CD4-positive, alpha-beta T cell (primary cell): ENCODE data around the gene CCL17. TPM values are rescaled to one million over a fixed set of nuclear protein-coding genes. Genes with fewer than 3 reads are reported as not detected.

ENCODE experiments used
- ATAC-seq: fragments of 200-7000 bp; cut with Tn5 transposase; one replicate; pipeline ENCODE4 v1.10.0; 2022; ENCODE audit warnings: mild to moderate bottlenecking; ENCODE audit not compliant: poor library complexity
- CTCF ChIA-PET: fragments of 350-600 bp; sonication (Branson Sonifier 250); formaldehyde crosslinking; loops from one replicate; lab custom pipeline; 2021; ENCODE audit warnings: antibody characterized with exemption, inconsistent platforms; lab: Charles Lee
- POLR2A ChIA-PET: fragments of 350-600 bp; sonication (Branson Sonifier 250); formaldehyde crosslinking; loops from one replicate; lab custom pipeline; 2021; ENCODE audit warnings: antibody characterized with exemption, inconsistent platforms; lab: Charles Lee
- DNase-seq, 14 experiments: peaks; one replicate each; pipeline ENCODE4 v3.0.0-alpha.2; 2013 to 2020; ENCODE audit warnings: mixed read lengths in 2 of 14
- H3K27ac ChIP-seq, 2 donors: one replicate each; pipeline versions ENCODE4 v1.5.1 to v1.7.0; 2013; ENCODE audit warnings: low read length in 2 of 2, low read depth in 1 of 2, mild to moderate bottlenecking in 1 of 2
- H3K27me3 ChIP-seq, 2 experiments: 1 replicate in 1 of 2; 2 replicates in 1 of 2; pipeline versions ENCODE4 v1.6.1 to v1.7.0; 2013; ENCODE audit warnings: low read length in 2 of 2, control low read depth in 1 of 2, mild to moderate bottlenecking in 1 of 2, moderate library complexity in 1 of 2; ENCODE audit not compliant: insufficient read depth in 2 of 2, control insufficient read depth in 1 of 2
- H3K36me3 ChIP-seq: one replicate; pipeline ENCODE4 v1.6.1; 2013; ENCODE audit warnings: low read length, control low read depth; ENCODE audit not compliant: insufficient read depth
- H3K4me1 ChIP-seq: one replicate; pipeline ENCODE4 v1.6.1; 2013; ENCODE audit warnings: low read length, control low read depth; ENCODE audit not compliant: insufficient read depth
- H3K4me3 ChIP-seq: one replicate; pipeline ENCODE4 v1.5.1; 2013; ENCODE audit warnings: mild to moderate bottlenecking, low read length, moderate library complexity
- H3K9me3 ChIP-seq, 2 experiments: 1 replicate in 1 of 2; 2 replicates in 1 of 2; pipeline versions ENCODE4 v1.6.1 to v1.7.0; 2013; ENCODE audit warnings: low read length in 2 of 2, mild to moderate bottlenecking in 2 of 2, control low read depth in 1 of 2, moderate library complexity in 1 of 2; ENCODE audit not compliant: control insufficient read depth in 1 of 2, insufficient read depth in 1 of 2
- H3K27ac Mint-ChIP-seq: one replicate; pipeline ENCODE4 v1.8.0; 2020; ENCODE audit warnings: mixed read lengths
- H3K27me3 Mint-ChIP-seq: one replicate; pipeline ENCODE4 v1.8.0; 2021; ENCODE audit warnings: mixed read lengths
- H3K36me3 Mint-ChIP-seq: one replicate; pipeline ENCODE4 v1.8.0; 2021; ENCODE audit warnings: low read depth, mixed read lengths
- H3K4me1 Mint-ChIP-seq: one replicate; pipeline ENCODE4 v1.8.0; 2021; ENCODE audit warnings: low read depth, mixed read lengths
- H3K4me3 Mint-ChIP-seq: one replicate; pipeline ENCODE4 v1.8.0; 2020; ENCODE audit warnings: mild to moderate bottlenecking, mixed read lengths
- H3K9me3 Mint-ChIP-seq: one replicate; pipeline ENCODE4 v1.8.0; 2020; ENCODE audit warnings: mixed read lengths
- intact Hi-C, 2 experiments: fragments of 100-400 bp; cut with DNase I in 1 of 2; cut with micrococcal nuclease in 1 of 2; formaldehyde crosslinking; loops; one replicate each; pipeline versions ENCODE4 v1.15.1 to v1.9.0; 2023 to 2025; cut with DNase I, micrococcal nuclease
- total RNA-seq, 174 experiments: library from RNA in 2 of 174; stranded (reverse) in 2 of 174; gene quantifications; one replicate each; pipeline ENCODE4 v1.2.3 and lab custom pipeline; 2021 to 2026
- TF ChIP-seq, protein P1 (sequence below): fragments of 200-600 bp; IDR thresholded peaks from one replicate; pipeline ENCODE4 v1.8.0; 2022; ENCODE audit warnings: antibody characterized with exemption, mild to moderate bottlenecking

The CCL17 gene
- total RNA-seq, 2 experiments from 2014 or later, result not detected

DNA sequence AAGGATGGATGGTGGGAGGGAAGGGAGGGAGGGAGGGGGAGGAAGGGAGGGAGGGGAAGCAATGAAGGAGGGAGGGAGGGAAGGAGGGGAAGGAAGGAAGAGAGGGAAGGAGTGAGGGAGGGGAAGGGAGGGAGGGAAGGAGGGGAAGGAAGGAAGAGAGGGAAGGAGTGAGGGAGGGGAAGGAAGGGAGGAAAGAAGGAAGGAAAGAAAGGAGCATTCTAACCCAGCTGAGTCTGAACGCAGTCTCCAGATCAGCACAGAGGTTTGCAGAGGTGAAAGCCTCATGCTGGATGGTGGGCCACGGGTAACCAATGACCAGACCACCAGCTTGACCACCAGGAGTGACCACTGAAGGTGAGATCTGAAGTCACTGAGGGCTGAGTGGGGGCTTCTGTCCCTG lies 18.6 kb downstream of the CCL17 start:
- Histone ChIP-seq H3K4me3 (no peak overlapping the region), H3K4me1 (peaks cover 12% of the 10 kb centered on the region), H3K27ac (no peak overlapping the region), H3K36me3 (peaks cover 9% of the 10 kb centered on the region), H3K9me3 (no peaks in the 10 kb centered on the region), H3K27me3 (no peaks in the 10 kb centered on the region)
- POLR2A ChIA-PET, result interaction anchor here (0.7 kb wide), 1 partner anchor 27 kb away, joined by 3 read pairs; no protein-coding TSS in a partner anchor
- H3K27me3 Mint-ChIP-seq, result no peaks in the 10 kb centered on the region
- TF ChIP-seq, protein P1, sequence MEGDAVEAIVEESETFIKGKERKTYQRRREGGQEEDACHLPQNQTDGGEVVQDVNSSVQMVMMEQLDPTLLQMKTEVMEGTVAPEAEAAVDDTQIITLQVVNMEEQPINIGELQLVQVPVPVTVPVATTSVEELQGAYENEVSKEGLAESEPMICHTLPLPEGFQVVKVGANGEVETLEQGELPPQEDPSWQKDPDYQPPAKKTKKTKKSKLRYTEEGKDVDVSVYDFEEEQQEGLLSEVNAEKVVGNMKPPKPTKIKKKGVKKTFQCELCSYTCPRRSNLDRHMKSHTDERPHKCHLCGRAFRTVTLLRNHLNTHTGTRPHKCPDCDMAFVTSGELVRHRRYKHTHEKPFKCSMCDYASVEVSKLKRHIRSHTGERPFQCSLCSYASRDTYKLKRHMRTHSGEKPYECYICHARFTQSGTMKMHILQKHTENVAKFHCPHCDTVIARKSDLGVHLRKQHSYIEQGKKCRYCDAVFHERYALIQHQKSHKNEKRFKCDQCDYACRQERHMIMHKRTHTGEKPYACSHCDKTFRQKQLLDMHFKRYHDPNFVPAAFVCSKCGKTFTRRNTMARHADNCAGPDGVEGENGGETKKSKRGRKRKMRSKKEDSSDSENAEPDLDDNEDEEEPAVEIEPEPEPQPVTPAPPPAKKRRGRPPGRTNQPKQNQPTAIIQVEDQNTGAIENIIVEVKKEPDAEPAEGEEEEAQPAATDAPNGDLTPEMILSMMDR, result no peak
- intact Hi-C loops, result no loop called here
- no peak for ATAC-seq
- H3K4me1 Mint-ChIP-seq, result peaks cover 14% of the 10 kb centered on the region
- peaks cover 12% of the 10 kb centered on the region for H3K36me3 Mint-ChIP-seq
- H3K27ac Mint-ChIP-seq, result no peak overlapping the region
- DNase-seq, result no peak
- no peak overlapping the region for H3K4me3 Mint-ChIP-seq
- H3K9me3 Mint-ChIP-seq, result no peaks in the 10 kb centered on the region
- CTCF ChIA-PET, result no interaction called here

DNA sequence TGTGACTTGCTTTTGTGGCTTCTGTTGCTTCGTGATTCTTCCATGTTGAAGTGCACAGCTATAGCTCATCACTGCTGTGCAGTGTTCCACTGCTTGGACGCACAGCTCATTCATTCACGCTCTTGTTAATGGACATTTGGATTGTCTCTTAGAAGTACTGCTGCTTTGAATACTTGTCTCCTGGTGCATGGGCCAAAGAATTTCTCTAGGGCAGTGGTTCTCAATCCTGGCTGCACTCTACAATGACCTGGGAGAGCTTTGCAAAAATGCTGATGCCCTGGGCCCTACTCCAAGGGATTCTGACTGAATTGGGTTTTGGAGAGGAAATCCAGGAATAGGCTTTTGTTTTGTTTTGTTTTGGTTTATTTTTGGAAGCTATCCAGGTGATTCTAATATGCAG lies 20.0 kb downstream of the CCL17 start:
- TF ChIP-seq, protein P1, result no peak
- intact Hi-C loops, result no loop called here
- Mint-ChIP-seq H3K27me3 (no peaks in the 10 kb centered on the region), H3K27ac (no peak overlapping the region), H3K4me1 (peaks cover 2% of the 10 kb centered on the region), H3K4me3 (no peak overlapping the region), H3K36me3 (peaks cover 26% of the 10 kb centered on the region), H3K9me3 (no peaks in the 10 kb centered on the region)
- CTCF ChIA-PET, result no interaction called here
- ATAC-seq (no peak), DNase-seq (no peak)
- H3K36me3 ChIP-seq, result peaks cover 21% of the 10 kb centered on the region
- H3K4me3 ChIP-seq, result no peak overlapping the region
- H3K27ac ChIP-seq, result no peak overlapping the region
- no peaks in the 10 kb centered on the region for H3K27me3 ChIP-seq
- no peaks in the 10 kb centered on the region for H3K9me3 ChIP-seq
- POLR2A ChIA-PET, result no interaction called here
- H3K4me1 ChIP-seq, result no peaks in the 10 kb centered on the region

DNA sequence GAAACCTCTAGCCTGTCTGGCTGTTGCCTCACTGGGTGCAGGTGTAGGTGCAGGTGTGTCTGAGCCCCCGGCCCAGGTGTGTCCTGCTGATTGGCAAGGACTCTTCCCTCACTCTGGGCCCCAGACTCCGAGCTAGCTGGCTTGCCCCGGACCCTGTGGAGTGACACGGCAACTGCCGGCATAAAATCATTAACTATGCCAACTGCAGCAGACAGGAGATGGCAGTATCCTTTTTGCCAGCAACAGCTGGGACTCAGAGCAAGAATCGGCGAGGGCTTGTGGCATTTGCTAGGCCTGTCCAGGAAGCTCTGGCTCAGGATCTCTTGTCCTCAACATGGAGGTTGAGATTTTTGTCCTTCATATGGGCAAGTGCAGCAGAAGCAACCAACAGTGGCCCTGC lies 21.8 kb downstream of the CCL17 start:
- Histone ChIP-seq H3K27ac (no peak overlapping the region), H3K27me3 (no peaks in the 10 kb centered on the region), H3K4me1 (no peaks in the 10 kb centered on the region), H3K36me3 (peaks cover 38% of the 10 kb centered on the region), H3K4me3 (no peak overlapping the region), H3K9me3 (no peaks in the 10 kb centered on the region)
- DNase-seq, result no peak
- ChIA-PET CTCF (no interaction called here), POLR2A (no interaction called here)
- intact Hi-C loops, result no loop called here
- H3K36me3 Mint-ChIP-seq, result peaks cover 44% of the 10 kb centered on the region
- H3K27me3 Mint-ChIP-seq, result no peaks in the 10 kb centered on the region
- H3K4me1 Mint-ChIP-seq, result peaks cover 3% of the 10 kb centered on the region
- no peaks in the 10 kb centered on the region for H3K9me3 Mint-ChIP-seq
- H3K27ac Mint-ChIP-seq, result no peak overlapping the region
- no peak overlapping the region for H3K4me3 Mint-ChIP-seq
- TF ChIP-seq, protein P1, result no peak
- no peak for ATAC-seq
